Measurements from ENCODE around the gene PHACTR3. TPM values are rescaled to one million over a fixed set of nuclear protein-coding genes. Genes with fewer than 3 reads are reported as not detected.

Gene PHACTR3
- total and polyA plus RNA-seq, 4 donors = 0.14 to 0.42 (median 0.17) TPM

- H3K4me3 ChIP-seq (ENCODE audit: low read depth in 1 of 3, low read length in 3 of 3) = no peak overlapping the region
- H3K27ac ChIP-seq (ENCODE audit: low read depth in 1 of 2, low read length in 2 of 2) = no peak overlapping the region
- WGBS = 63% methylated on average over 5 of the region's 5 CpGs
- H3K4me1 ChIP-seq (ENCODE audit: control insufficient read depth in 4 of 4, insufficient read depth in 4 of 4, low read length in 3 of 4) = no peaks in the 10 kb centered on the region
- H3K27me3 ChIP-seq (ENCODE audit: control insufficient read depth in 4 of 4, insufficient read depth in 4 of 4, low read length in 3 of 4) = peaks cover 2 to 14% (median 6%) of the 10 kb centered on the region in 4 donors
- TF ChIP-seq TAF1 (conservative IDR thresholded peaks at IDR 0.05) (no peak), CTCF (IDR thresholded peaks at IDR 0.05; ENCODE audit: low read depth, low read length, missing input control) (no peak), RXRA (IDR thresholded peaks at IDR 0.05) (no peak), RAD21 (IDR thresholded peaks at IDR 0.05) (no peak), NR2F2 (IDR thresholded peaks at IDR 0.05) (no peak), HNF4A (conservative IDR thresholded peaks at IDR 0.05) (no peak), FOXA2 (IDR thresholded peaks at IDR 0.05) (no peak), HNF4G (IDR thresholded peaks at IDR 0.05) (no peak), FOXA1 (IDR thresholded peaks at IDR 0.05) (no peak), MAX (IDR thresholded peaks at IDR 0.05) (no peak), JUND (IDR thresholded peaks at IDR 0.05) (no peak), REST (IDR thresholded peaks at IDR 0.05) (no peak)
- no peaks in the 10 kb centered on the region for H3K9me3 ChIP-seq (ENCODE audit: control insufficient read depth in 4 of 4, low read length in 3 of 4)
- DNase-seq (ENCODE audit: low spot score) = no peak
- H3K9ac ChIP-seq (ENCODE audit: low read depth in 1 of 2, low read length in 2 of 2) = no peak overlapping the region
- H3K36me3 ChIP-seq (ENCODE audit: control insufficient read depth in 4 of 4, insufficient read depth in 3 of 4, low read depth in 1 of 4, low read length in 3 of 4) = no peaks in the 10 kb centered on the region
Measured at GRCh38 chr20:59600472-59600871, 3.9 kb upstream of the PHACTR3 start.

DNA sequence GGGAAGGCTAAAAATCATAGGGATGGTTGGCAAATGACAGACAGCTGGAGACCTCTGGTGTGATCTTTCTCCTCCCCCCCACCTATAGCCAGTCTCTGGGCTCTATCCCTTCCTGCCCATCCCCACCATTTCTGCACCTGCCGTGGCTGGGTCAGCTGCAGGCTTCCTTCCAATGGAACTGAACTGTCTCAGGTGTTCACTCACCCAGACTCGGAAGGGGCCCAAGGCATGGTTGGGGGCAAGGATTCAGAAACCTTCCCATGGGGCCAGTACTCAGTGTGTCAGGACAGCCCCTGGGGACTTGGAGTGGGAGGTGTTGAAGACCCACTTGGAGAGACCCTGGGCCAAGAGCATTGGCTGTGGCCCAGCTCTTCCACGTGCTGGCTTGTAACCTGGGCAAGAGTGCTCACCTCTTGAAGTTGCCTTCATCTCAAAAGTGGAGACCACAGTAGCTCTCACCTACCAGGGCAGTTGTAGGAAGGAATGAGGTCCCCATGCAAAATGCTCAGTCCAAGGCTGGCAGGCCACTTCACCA, 1.7 kb upstream of the PHACTR3 start:
- DNase-seq (ENCODE audit: low spot score) = no peak
- Histone ChIP-seq H3K9ac (ENCODE audit: low read depth in 1 of 2, low read length in 2 of 2) (no peak overlapping the region), H3K27ac (ENCODE audit: low read depth in 1 of 2, low read length in 2 of 2) (no peak overlapping the region), H3K36me3 (ENCODE audit: control insufficient read depth in 4 of 4, insufficient read depth in 3 of 4, low read depth in 1 of 4, low read length in 3 of 4) (no peaks in the 10 kb centered on the region), H3K27me3 (ENCODE audit: control insufficient read depth in 4 of 4, insufficient read depth in 4 of 4, low read length in 3 of 4) (peaks cover 0 to 8% (median 5%) of the 10 kb centered on the region in 4 donors), H3K4me1 (ENCODE audit: control insufficient read depth in 4 of 4, insufficient read depth in 4 of 4, low read length in 3 of 4) (no peaks in the 10 kb centered on the region), H3K4me3 (ENCODE audit: low read depth in 1 of 3, low read length in 3 of 3) (no peak overlapping the region), H3K9me3 (ENCODE audit: control insufficient read depth in 4 of 4, low read length in 3 of 4) (no peaks in the 10 kb centered on the region)
- TF ChIP-seq SP1 (IDR thresholded peaks at IDR 0.05) (no peak), EGR1 (IDR thresholded peaks at IDR 0.05; ENCODE audit: low read depth in 2 of 2) (no peak)
- 68% methylated on average over 3 of the region's 3 CpGs for WGBS

DNA sequence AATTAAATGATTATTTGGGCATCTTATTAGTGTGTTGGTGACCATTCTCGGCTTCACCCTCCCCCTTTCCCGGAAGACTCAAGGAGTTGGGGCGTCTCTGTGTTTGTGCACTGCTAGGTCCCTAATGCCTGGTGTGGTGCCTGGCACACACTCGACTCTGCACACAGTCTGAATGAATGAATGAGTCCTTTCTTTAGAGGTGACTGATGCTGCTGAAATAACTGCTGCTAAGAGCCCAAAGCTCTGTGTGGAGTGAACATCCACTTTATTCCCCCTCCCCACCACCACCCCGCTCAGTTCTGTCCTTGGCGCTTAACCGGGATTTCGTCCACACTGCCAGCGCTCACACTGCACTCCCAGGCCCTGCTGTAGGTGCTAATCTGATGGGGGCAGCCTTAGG, 1.2 kb upstream of the PHACTR3 start:
- no peaks in the 10 kb centered on the region for H3K9me3 ChIP-seq (ENCODE audit: control insufficient read depth in 4 of 4, low read length in 3 of 4)
- no peak for DNase-seq (ENCODE audit: low spot score)
- no peak overlapping the region for H3K4me3 ChIP-seq (ENCODE audit: low read depth in 1 of 3, low read length in 3 of 3)
- no peak overlapping the region for H3K27ac ChIP-seq (ENCODE audit: low read depth in 1 of 2, low read length in 2 of 2)
- H3K36me3 ChIP-seq (ENCODE audit: control insufficient read depth in 4 of 4, insufficient read depth in 3 of 4, low read depth in 1 of 4, low read length in 3 of 4) = no peaks in the 10 kb centered on the region
- 62% methylated on average over 9 of the region's 9 CpGs for WGBS
- H3K27me3 ChIP-seq (ENCODE audit: control insufficient read depth in 4 of 4, insufficient read depth in 4 of 4, low read length in 3 of 4) = peaks cover 0 to 6% (median 4%) of the 10 kb centered on the region in 4 donors
- no peaks in the 10 kb centered on the region for H3K4me1 ChIP-seq (ENCODE audit: control insufficient read depth in 4 of 4, insufficient read depth in 4 of 4, low read length in 3 of 4)
- TF ChIP-seq SP1 (IDR thresholded peaks at IDR 0.05) (no peak), YY1 (IDR thresholded peaks at IDR 0.05) (no peak), HNF4G (IDR thresholded peaks at IDR 0.05) (no peak), CTCF (IDR thresholded peaks at IDR 0.05; ENCODE audit: low read depth, low read length, missing input control) (no peak), REST (IDR thresholded peaks at IDR 0.05) (no peak), FOXA2 (IDR thresholded peaks at IDR 0.05) (no peak), NR2F2 (IDR thresholded peaks at IDR 0.05) (no peak)
- H3K9ac ChIP-seq (ENCODE audit: low read depth in 1 of 2, low read length in 2 of 2) = no peak overlapping the region

Measured in liver (tissue), 9 donors.